Measurements from ENCODE around the gene E2F3. TPM values are rescaled to one million over a fixed set of nuclear protein-coding genes. Genes with fewer than 3 reads are reported as not detected.

The E2F3 gene
- total RNA-seq, 1 experiment from 2014 or later, result 30.2 TPM

GRCh38 chr6:20352346-20352745, 49.3 kb upstream of the E2F3 start (continued):
- TF ChIP-seq IRF1 (CRISPR knock-in tag; IDR thresholded peaks at IDR 0.05) (no peak), ATF3 (CRISPR knock-in tag; conservative IDR thresholded peaks at IDR 0.05) (no peak), EMX1 (CRISPR knock-in tag; IDR thresholded peaks at IDR 0.05) (no peak), ZNF532 (CRISPR knock-in tag; IDR thresholded peaks at IDR 0.05; ENCODE audit: borderline replicate concordance) (no peak), ELF4 (CRISPR knock-in tag; IDR thresholded peaks at IDR 0.05; ENCODE audit: low read depth) (no peak), CDX4 (CRISPR knock-in tag; IDR thresholded peaks at IDR 0.05; ENCODE audit: borderline replicate concordance) (no peak), AFF4 (CRISPR knock-in tag; IDR thresholded peaks at IDR 0.05; ENCODE audit: borderline replicate concordance) (no peak), IRF2 (CRISPR knock-in tag; IDR thresholded peaks at IDR 0.05; ENCODE audit: borderline replicate concordance, low read depth) (no peak)

- ATAC-seq (no peak), DNase-seq (ENCODE audit: low spot score) (no peak)
- TF ChIP-seq CDX4 (CRISPR knock-in tag; IDR thresholded peaks at IDR 0.05; ENCODE audit: borderline replicate concordance), result no peak
- no peak for TF ChIP-seq E2F5 (CRISPR knock-in tag; IDR thresholded peaks at IDR 0.05)
- TF ChIP-seq NR2C2 (CRISPR knock-in tag; IDR thresholded peaks at IDR 0.05), result no peak
- Mint-ChIP-seq H3K9me3 (peaks cover 8% of the 10 kb centered on the region), H3K27ac (no peak overlapping the region), H3K27me3 (ENCODE audit: low read depth) (peaks cover 3% of the 10 kb centered on the region; the same call in 1 of the 2 replicates), H3K4me1 (no peaks in the 10 kb centered on the region), H3K4me3 (no peak overlapping the region), H3K36me3 (no peaks in the 10 kb centered on the region)
- ChIA-PET CTCF (interaction anchor here (0.8 kb wide), 1 partner anchor 12 kb away, joined by 3 read pairs; no protein-coding TSS in a partner anchor), POLR2A (no interaction called here)
Measured at GRCh38 chr6:20353134-20353533, 48.5 kb upstream of the E2F3 start.

- H3K27me3 Mint-ChIP-seq (ENCODE audit: low read depth), result peaks cover 3% of the 10 kb centered on the region
- DNase-seq (ENCODE audit: low spot score), result no peak
- peaks cover 8% of the 10 kb centered on the region for H3K9me3 Mint-ChIP-seq
- no peak overlapping the region for H3K27ac Mint-ChIP-seq
- no peak for ATAC-seq
- CTCF ChIA-PET, result no interaction called here
- POLR2A ChIA-PET, result no interaction called here
- H3K36me3 Mint-ChIP-seq, result no peaks in the 10 kb centered on the region
- H3K4me1 Mint-ChIP-seq, result no peaks in the 10 kb centered on the region
- H3K4me3 Mint-ChIP-seq, result no peak overlapping the region
- TF ChIP-seq ZNF425 (CRISPR knock-in tag; conservative IDR thresholded peaks at IDR 0.05), result no peak
- TF ChIP-seq SOX15 (CRISPR knock-in tag; IDR thresholded peaks at IDR 0.05), result no peak
- no peak for TF ChIP-seq NR1H2 (CRISPR knock-in tag; IDR thresholded peaks at IDR 0.05)
- no peak for TF ChIP-seq ZNF512 (CRISPR knock-in tag; IDR thresholded peaks at IDR 0.05; ENCODE audit: borderline replicate concordance)
- TF ChIP-seq IRF2 (CRISPR knock-in tag; IDR thresholded peaks at IDR 0.05; ENCODE audit: borderline replicate concordance, low read depth), result no peak
- TF ChIP-seq ZBTB43 (CRISPR knock-in tag; IDR thresholded peaks at IDR 0.05), result no peak
Measured at GRCh38 chr6:20354366-20354765, 47.3 kb upstream of the E2F3 start.

Measured in WTC11 (cell line).